ENCODE results near the gene BCAP31.
A peak's percentile ranks its signal among the peaks of the same experiment; 100 is the strongest.
"Not testable (repeated sequence)": the region's sequence is repeated elsewhere in the genome, so short reads cannot be mapped to it uniquely, and the experiment has no call there.

The BCAP31 gene

GRCh38 chrX:153762626-153763173 is 38.5 kb upstream of the BCAP31 start:
- DNase-seq: peak; percentile 12

- peak; percentile 9 for DNase-seq
Measured at GRCh38 chrX:153761863-153762262, 37.7 kb upstream of the BCAP31 start.

- no peak for DNase-seq
Measured at GRCh38 chrX:153755136-153755535, 30.9 kb upstream of the BCAP31 start.

- DNase-seq: peak; percentile 11
Measured at GRCh38 chrX:153750127-153750774, 26.1 kb upstream of the BCAP31 start.

GRCh38 chrX:153749017-153749416 is 24.8 kb upstream of the BCAP31 start:
- not testable (repeated sequence) for DNase-seq

- DNase-seq: not testable (repeated sequence)
Measured at GRCh38 chrX:153746991-153747390, 22.8 kb upstream of the BCAP31 start.

- DNase-seq: no peak
Measured at GRCh38 chrX:153746359-153746758, 22.2 kb upstream of the BCAP31 start.

GRCh38 chrX:153745067-153745433 is 20.9 kb upstream of the BCAP31 start:
- DNase-seq: not testable (repeated sequence)

GRCh38 chrX:153744210-153745066 is 20.3 kb upstream of the BCAP31 start:
- DNase-seq: no peak

GRCh38 chrX:153743468-153744209 is 19.5 kb upstream of the BCAP31 start:
- not testable (repeated sequence) for DNase-seq

GRCh38 chrX:153742796-153743467 is 18.7 kb upstream of the BCAP31 start:
- not testable (repeated sequence) for DNase-seq

GRCh38 chrX:153742111-153742510 is 17.9 kb upstream of the BCAP31 start:
- DNase-seq: not testable (repeated sequence)

- DNase-seq: no peak
Measured at GRCh38 chrX:153741446-153741845, 17.3 kb upstream of the BCAP31 start.

- DNase-seq: no peak
Measured at GRCh38 chrX:153740631-153741222, 16.5 kb upstream of the BCAP31 start.

- DNase-seq: no peak
Measured at GRCh38 chrX:153739754-153740486, 15.7 kb upstream of the BCAP31 start.

GRCh38 chrX:153738056-153738605 is 13.9 kb upstream of the BCAP31 start:
- DNase-seq: no peak

- DNase-seq: no peak
Measured at GRCh38 chrX:153736871-153737441, 12.8 kb upstream of the BCAP31 start.

GRCh38 chrX:153736071-153736820 is 12.1 kb upstream of the BCAP31 start:
- DNase-seq: no peak

- DNase-seq: no peak
Measured at GRCh38 chrX:153735274-153735673, 11.1 kb upstream of the BCAP31 start.

GRCh38 chrX:153734871-153735270 is 10.7 kb upstream of the BCAP31 start:
- DNase-seq: no peak

Measured in CD4-positive, alpha-beta T cell treated with Interleukin-15 for 1 hour (primary cell).